Heart right ventricle (tissue), 16 donors: ENCODE data around the gene DNAJB9. TPM values are rescaled to one million over a fixed set of nuclear protein-coding genes. Genes with fewer than 3 reads are reported as not detected.

Experiments
- ATAC-seq, 8 donors: fragments of 200-7000 bp; cut with Tn5 transposase; one replicate each; pipeline ENCODE4 v1.9.1; 2020; ENCODE audit warnings: mild to moderate bottlenecking in 8 of 8, moderate library complexity in 8 of 8, moderate number of reproducible peaks in 1 of 8
- DNase-seq, 2 donors: peaks; one replicate each; pipeline ENCODE4 v3.0.0-alpha.2; 2020
- H3K27ac ChIP-seq, 10 donors: fragments of 200-600 bp; sonication (generic) in 2 of 10; one replicate each; pipeline versions ENCODE4 v1.5.0 to v1.8.0; 2020 to 2022; ENCODE audit warnings: mild to moderate bottlenecking in 3 of 10
- H3K27me3 ChIP-seq, 7 donors: fragments of 200-600 bp; one replicate each; pipeline ENCODE4 v1.8.0; 2021 to 2022; ENCODE audit warnings: mild to moderate bottlenecking in 2 of 7
- H3K36me3 ChIP-seq, 9 donors: fragments of 200-600 bp; sonication (generic) in 1 of 9; one replicate each; pipeline versions ENCODE4 v1.5.0 to v1.8.0; 2020 to 2022; ENCODE audit warnings: mild to moderate bottlenecking in 2 of 9
- H3K4me1 ChIP-seq, 9 donors: fragments of 200-600 bp; sonication (generic) in 1 of 9; one replicate each; pipeline versions ENCODE4 v1.5.0 to v1.8.0; 2020 to 2022; ENCODE audit warnings: mild to moderate bottlenecking in 4 of 9
- H3K4me3 ChIP-seq, 10 donors: fragments of 200-600 bp; sonication (generic) in 2 of 10; one replicate each; pipeline versions ENCODE4 v1.5.0 to v1.8.0; 2020 to 2022; ENCODE audit warnings: mild to moderate bottlenecking in 7 of 10, moderate library complexity in 2 of 10
- H3K9me3 ChIP-seq, 11 donors: fragments of 200-600 bp in 10 of 11; sonication (generic) in 2 of 11; one replicate each; pipeline versions ENCODE4 v1.5.0 to v1.8.0; 2013 to 2022; ENCODE audit warnings: mild to moderate bottlenecking in 2 of 11, control low read depth in 1 of 11, moderate library complexity in 1 of 11
- WGBS, 2 donors: extraction: QIAGEN DNeasy Blood & Tissue Kit; methylation state at CpG; one replicate each; pipeline ENCODE4 v1.1.7; 2013; ENCODE audit warnings: inconsistent platforms in 1 of 2; 5-methylcytosine and 5-hydroxymethylcytosine counted together
- intact Hi-C, 10 donors: fragments of 100-400 bp; cut with DNase I; formaldehyde crosslinking; loops; one replicate each; pipeline versions ENCODE4 v1.11.1 to v1.14.2; 2022
- polyA plus RNA-seq, 2 donors: library from polyadenylated mRNA; stranded (reverse); fragments of 200-250 nt; gene quantifications; one replicate each; pipeline ENCODE4 v1.2.3, GENCODE V29; 2013
- total RNA-seq, 10 donors: library from RNA; stranded (reverse); fragmentation: NEBNext Ultra II Directional in 3 of 10; extraction: Animal tissue kit (Norgen Biotek cat#: 25700) in 3 of 10; gene quantifications; one replicate each; pipeline versions ENCODE4 v1.2.1 to v1.2.4, GENCODE V29; 2021 to 2023
- TF ChIP-seq, protein P1 (sequence below), 9 donors: fragments of 200-600 bp; sonication (generic) in 2 of 9; IDR thresholded peaks; one replicate each; pipeline versions ENCODE4 v1.5.0 to v1.8.0; 2021 to 2022; ENCODE audit warnings: antibody characterized with exemption in 9 of 9, mild to moderate bottlenecking in 5 of 9, moderate library complexity in 1 of 9
- donor health status: Arrhythmogenic right ventricular cardiomyopathy.
- donor health status: ischemic (EF 13 %, LVEDD 7.1; RV severe dilation, severe dysfunction).
- donor health status: healthy with polysubstance abuse.
- donor health status: DM: no; HTN: yes; CAD: no.
- donor health status: DM: no; HTN: no; CAD: no.
- donor health status: ischemic (EF 25% LVEDD 6.9; RV normal size, moderate dysfunction).
- donor health status: ischemic (EF 25% LVEDD 5.7; RV mildly dilated, moderate dysfunction).
- donor health status: healthy.
- donor health status: DM: yes; HTN: yes; CAD: no.
- donor health status: Ischemic cardiomyopathy.
- donor health status: ischemic (EF 35%, LVEDD 5.7; RV mildly dilated, moderate dysfunction).
- donor health status: nonischemic (EF 11% LVEDD 7.7; RV severe dilation, severe dysfunction).
- donor health status: DM: yes; HTN: yes; CAD: no.
- donor health status: PGD.
- donor health status: ischemic (EF 29% LVEDD 5.4; RV normal size, mild dysfunction).
- donor health status: nonischemic (EF 23%, LVEDD 6.1; RV moderate dilation, normal function).

The DNAJB9 gene
- total and polyA plus RNA-seq, 12 donors = 10.1 to 59.1 (median 45.4) TPM

DNA sequence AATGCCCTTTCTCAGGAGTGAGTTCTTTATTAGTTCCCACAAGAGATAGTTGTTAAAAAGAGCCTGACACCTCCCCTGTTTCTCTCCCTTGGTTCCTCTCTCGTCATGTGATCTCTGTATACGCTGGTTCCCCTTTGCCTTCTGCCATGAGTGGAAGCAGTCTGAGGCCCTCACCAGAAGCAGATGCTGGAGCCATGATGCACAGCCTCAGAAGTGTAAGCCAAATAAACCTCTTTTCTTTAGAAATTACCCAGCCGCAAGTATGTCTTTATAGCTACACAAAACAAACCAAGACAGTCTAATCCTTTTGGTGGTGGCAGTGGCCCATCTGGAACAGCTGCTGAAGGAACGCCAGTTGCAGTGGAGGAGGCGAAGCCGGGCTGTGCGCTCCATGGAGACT, 9.3 kb downstream of the DNAJB9 start:
- Histone ChIP-seq H3K27ac (no peak overlapping the region), H3K4me1 (peaks cover 0 to 7% (median 0%) of the 10 kb centered on the region in 9 donors), H3K27me3 (no peaks in the 10 kb centered on the region), H3K9me3 (peaks cover 0 to 18% (median 3%) of the 10 kb centered on the region in 11 donors), H3K4me3 (no peak overlapping the region), H3K36me3 (peaks cover 0 to 38% (median 8%) of the 10 kb centered on the region in 9 donors)
- no peak for DNase-seq
- TF ChIP-seq, protein P1, sequence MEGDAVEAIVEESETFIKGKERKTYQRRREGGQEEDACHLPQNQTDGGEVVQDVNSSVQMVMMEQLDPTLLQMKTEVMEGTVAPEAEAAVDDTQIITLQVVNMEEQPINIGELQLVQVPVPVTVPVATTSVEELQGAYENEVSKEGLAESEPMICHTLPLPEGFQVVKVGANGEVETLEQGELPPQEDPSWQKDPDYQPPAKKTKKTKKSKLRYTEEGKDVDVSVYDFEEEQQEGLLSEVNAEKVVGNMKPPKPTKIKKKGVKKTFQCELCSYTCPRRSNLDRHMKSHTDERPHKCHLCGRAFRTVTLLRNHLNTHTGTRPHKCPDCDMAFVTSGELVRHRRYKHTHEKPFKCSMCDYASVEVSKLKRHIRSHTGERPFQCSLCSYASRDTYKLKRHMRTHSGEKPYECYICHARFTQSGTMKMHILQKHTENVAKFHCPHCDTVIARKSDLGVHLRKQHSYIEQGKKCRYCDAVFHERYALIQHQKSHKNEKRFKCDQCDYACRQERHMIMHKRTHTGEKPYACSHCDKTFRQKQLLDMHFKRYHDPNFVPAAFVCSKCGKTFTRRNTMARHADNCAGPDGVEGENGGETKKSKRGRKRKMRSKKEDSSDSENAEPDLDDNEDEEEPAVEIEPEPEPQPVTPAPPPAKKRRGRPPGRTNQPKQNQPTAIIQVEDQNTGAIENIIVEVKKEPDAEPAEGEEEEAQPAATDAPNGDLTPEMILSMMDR (IDR thresholded peaks at IDR 0.05) = no peak
- no peak for ATAC-seq
- 96 to 98% methylated on average over 7 of the region's 7 CpGs for WGBS, 2 donors
- intact Hi-C loops = no loop called here

DNA sequence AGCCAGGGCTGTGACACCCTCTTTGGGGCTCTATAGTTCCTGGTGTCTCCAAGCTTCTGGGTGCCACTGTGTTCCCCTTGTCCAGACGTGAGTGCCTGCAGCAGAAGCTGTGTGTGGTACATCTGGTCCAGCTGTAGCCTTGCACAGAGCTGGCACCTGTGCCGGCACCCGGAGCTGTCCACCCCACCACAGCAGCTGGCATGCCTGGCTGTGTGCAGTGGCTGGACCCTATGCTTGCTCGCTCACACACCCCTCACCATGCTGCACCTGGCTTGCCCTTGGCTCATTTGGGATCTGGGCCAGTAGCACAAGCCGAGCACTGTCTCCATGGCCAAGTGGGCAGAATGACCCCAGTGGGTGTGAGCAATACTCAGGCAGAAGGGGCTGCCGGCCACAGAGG, 10.6 kb downstream of the DNAJB9 start:
- ATAC-seq = peak in 1 of 8 donors; percentile 53
- H3K36me3 ChIP-seq = peaks cover 0 to 24% (median 8%) of the 10 kb centered on the region in 9 donors
- TF ChIP-seq, protein P1 (IDR thresholded peaks at IDR 0.05) = no peak
- no peak overlapping the region for H3K4me3 ChIP-seq
- H3K9me3 ChIP-seq = peaks cover 0 to 18% (median 3%) of the 10 kb centered on the region in 11 donors
- H3K27me3 ChIP-seq = no peaks in the 10 kb centered on the region
- no peak overlapping the region for H3K27ac ChIP-seq
- 78 to 82% methylated on average over 6 of the region's 6 CpGs for WGBS, 2 donors
- intact Hi-C loops = no loop called here
- no peak for DNase-seq
- peaks cover 0 to under 1% (median 0%) of the 10 kb centered on the region in 9 donors for H3K4me1 ChIP-seq

DNA sequence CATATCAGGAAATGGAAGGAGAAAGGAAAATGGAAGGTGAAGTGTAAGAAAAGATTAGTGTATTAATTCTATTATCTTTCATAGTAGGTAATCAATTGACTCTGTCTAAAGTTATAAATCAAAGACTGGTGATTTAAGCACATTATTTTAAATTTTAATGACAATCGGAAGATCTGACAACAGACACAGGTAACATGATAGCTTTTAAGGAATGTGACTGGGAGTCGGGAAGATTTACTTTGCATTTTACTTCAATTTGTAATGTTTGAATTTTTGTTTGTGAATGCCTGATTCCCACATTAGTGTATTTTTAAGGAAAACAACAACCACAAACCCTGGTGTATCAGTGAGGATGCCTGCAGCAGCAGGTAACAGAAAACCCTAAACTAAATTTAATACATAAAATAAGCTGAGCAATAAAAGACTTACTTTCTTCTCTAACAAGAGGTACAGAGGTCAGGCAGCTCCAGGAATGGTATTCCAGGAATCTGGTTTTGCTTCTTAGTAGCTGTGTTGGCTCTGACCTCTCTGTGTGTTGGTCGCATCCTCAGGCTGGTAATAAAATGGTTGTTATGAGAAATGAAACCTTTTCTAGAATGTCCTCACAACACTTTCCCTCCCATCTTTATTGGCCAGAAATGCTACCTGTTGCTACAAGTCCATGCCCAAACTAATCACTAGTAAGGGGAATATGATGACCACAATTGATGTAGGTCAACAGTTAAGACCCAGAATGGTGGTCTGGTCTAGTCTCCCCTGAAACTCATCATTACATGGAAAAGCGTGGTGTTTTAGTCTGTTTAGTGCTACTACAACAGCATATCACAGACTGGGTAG, 12.2 kb downstream of the DNAJB9 start:
- Histone ChIP-seq H3K27me3 (no peaks in the 10 kb centered on the region), H3K4me3 (no peak overlapping the region), H3K9me3 (peaks cover 0 to 18% (median 3%) of the 10 kb centered on the region in 11 donors), H3K4me1 (no peaks in the 10 kb centered on the region), H3K36me3 (peaks cover 0 to 18% (median 7%) of the 10 kb centered on the region in 9 donors), H3K27ac (no peak overlapping the region)
- WGBS, 2 donors = 63 to 67% methylated on average over 4 of the region's 4 CpGs
- intact Hi-C loops = no loop called here
- DNase-seq (no peak), ATAC-seq (no peak)
- TF ChIP-seq, protein P1 (IDR thresholded peaks at IDR 0.05) = no peak

DNA sequence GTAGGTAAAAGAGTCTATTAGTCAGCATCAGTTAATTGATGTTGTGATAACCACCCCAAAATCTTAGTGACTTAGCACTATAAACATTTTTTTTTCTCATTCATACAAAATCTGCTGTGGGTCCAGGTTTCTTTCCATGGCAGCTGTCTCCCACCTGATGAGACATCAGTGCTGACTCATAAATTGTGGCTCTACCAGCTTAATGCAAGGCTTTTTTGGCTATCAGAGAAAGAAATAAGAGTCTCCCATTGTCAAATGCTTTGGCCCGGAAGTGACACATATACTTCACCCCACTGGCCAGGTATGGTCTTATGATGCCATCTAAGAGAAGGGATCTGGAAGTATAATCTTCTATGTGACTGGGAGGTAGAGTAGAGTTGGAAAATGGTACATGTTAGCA, 14.5 kb downstream of the DNAJB9 start:
- peaks cover 0 to 14% (median 3%) of the 10 kb centered on the region in 11 donors for H3K9me3 ChIP-seq
- H3K27me3 ChIP-seq = no peaks in the 10 kb centered on the region
- WGBS, 2 donors = 94 to 100% methylated on average over 1 of the region's 1 CpG

More for the DNA sequence above, 14.5 kb downstream of the DNAJB9 start:
- TF ChIP-seq, protein P1 (IDR thresholded peaks at IDR 0.05) = no peak
- intact Hi-C loops = no loop called here
- peaks cover 0 to 13% (median 5%) of the 10 kb centered on the region in 9 donors for H3K36me3 ChIP-seq
- H3K27ac ChIP-seq = no peak overlapping the region
- DNase-seq (no peak), ATAC-seq (no peak)
- no peak overlapping the region for H3K4me3 ChIP-seq
- H3K4me1 ChIP-seq = no peaks in the 10 kb centered on the region
